Nephron progenitor cell (in vitro differentiated cells): ENCODE measurements around the gene LRFN2.

Source experiments
- DNase-seq: peaks from one replicate; pipeline ENCODE4 v3.0.0; 2021
- H3K27ac Mint-ChIP-seq: 2 replicates; pipeline ENCODE4 v1.8.0; 2021; ENCODE audit warnings: mild to moderate bottlenecking, moderate library complexity, mixed read lengths
- H3K27me3 Mint-ChIP-seq: 2 replicates; pipeline ENCODE4 v1.8.0; 2021; ENCODE audit warnings: mild to moderate bottlenecking, low read depth, mixed read lengths; ENCODE audit not compliant: poor library complexity
- H3K36me3 Mint-ChIP-seq: 2 replicates; pipeline ENCODE4 v1.8.0; 2021; ENCODE audit warnings: low read depth, mixed read lengths
- H3K4me1 Mint-ChIP-seq: 2 replicates; pipeline ENCODE4 v1.8.0; 2021; ENCODE audit warnings: mixed read lengths
- H3K4me3 Mint-ChIP-seq: 2 replicates; pipeline ENCODE4 v1.8.0; 2021; ENCODE audit warnings: mild to moderate bottlenecking, moderate library complexity, mixed read lengths
- H3K9me3 Mint-ChIP-seq: 2 replicates; pipeline ENCODE4 v1.8.0; 2021; ENCODE audit warnings: mild to moderate bottlenecking, moderate library complexity, mixed read lengths
- TF ChIP-seq, protein P1 (sequence below): fragments of 200-600 bp; sonication (generic); IDR thresholded peaks from 2 replicates; pipeline ENCODE4 v1.5.0; 2021; ENCODE audit warnings: antibody characterized with exemption

The LRFN2 gene

DNA sequence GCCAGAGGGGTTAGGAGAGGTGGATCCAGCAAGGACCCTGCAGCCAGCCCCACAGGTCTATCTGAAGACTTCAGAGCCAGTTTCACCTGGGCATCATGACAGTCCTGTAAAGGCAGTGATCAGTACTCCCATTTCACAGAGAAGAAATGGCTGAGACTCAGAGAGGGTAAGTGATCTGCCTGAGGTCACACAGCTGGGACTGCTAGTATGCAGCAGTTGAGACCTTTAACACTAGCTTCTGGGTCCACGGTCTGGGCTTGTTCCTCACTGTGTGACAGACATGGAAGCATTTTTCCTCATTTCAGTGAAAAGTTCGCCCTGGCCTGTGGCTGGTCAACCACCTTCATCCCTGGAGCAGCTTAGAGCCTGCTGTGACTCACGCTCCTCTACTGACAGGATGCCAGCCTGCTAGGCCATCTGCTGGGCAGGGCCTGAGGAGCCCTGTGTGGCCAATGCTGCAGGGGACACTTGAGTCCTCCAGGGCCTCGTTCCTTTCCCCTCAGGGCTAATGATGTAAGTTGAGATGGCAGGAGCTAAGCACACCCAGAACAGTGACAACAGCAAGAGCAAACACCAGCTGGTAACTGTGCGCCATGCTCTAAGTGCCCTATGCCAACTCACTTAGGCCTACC is 192.0 kb downstream of the LRFN2 start:
- TF ChIP-seq, protein P1, sequence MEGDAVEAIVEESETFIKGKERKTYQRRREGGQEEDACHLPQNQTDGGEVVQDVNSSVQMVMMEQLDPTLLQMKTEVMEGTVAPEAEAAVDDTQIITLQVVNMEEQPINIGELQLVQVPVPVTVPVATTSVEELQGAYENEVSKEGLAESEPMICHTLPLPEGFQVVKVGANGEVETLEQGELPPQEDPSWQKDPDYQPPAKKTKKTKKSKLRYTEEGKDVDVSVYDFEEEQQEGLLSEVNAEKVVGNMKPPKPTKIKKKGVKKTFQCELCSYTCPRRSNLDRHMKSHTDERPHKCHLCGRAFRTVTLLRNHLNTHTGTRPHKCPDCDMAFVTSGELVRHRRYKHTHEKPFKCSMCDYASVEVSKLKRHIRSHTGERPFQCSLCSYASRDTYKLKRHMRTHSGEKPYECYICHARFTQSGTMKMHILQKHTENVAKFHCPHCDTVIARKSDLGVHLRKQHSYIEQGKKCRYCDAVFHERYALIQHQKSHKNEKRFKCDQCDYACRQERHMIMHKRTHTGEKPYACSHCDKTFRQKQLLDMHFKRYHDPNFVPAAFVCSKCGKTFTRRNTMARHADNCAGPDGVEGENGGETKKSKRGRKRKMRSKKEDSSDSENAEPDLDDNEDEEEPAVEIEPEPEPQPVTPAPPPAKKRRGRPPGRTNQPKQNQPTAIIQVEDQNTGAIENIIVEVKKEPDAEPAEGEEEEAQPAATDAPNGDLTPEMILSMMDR = no peak
- no peak for DNase-seq
- no peaks in the 10 kb centered on the region for H3K9me3 Mint-ChIP-seq
- peaks cover 29% of the 10 kb centered on the region for H3K27me3 Mint-ChIP-seq
- no peaks in the 10 kb centered on the region for H3K36me3 Mint-ChIP-seq
- peaks cover 40% of the 10 kb centered on the region for H3K4me1 Mint-ChIP-seq
- H3K4me3 Mint-ChIP-seq = no peak overlapping the region
- H3K27ac Mint-ChIP-seq = no peak overlapping the region

DNA sequence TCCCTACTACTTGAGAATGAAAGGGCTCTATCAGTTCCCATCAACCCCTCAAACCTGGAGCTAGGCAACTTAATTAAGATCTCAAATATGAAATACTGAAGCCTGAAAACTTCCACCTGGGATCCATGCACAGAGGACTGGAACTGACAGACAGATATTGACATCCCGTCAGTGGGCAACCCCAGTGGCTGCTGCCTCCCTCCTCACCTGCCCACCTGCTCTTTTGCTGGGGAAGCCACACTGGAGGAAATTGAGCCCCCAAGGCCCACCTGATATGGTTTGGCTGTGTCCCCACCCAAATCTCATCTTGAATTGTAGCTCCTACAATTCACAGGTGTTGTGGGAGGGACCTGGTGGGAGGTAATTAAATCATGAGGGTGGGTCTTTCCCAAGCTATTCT is 192.8 kb downstream of the LRFN2 start:
- Mint-ChIP-seq H3K27ac (no peak overlapping the region), H3K36me3 (no peaks in the 10 kb centered on the region), H3K4me3 (no peak overlapping the region), H3K27me3 (peaks cover 37% of the 10 kb centered on the region), H3K4me1 (peaks cover 33% of the 10 kb centered on the region), H3K9me3 (no peaks in the 10 kb centered on the region)
- TF ChIP-seq, protein P1 = no peak
- no peak for DNase-seq

DNA sequence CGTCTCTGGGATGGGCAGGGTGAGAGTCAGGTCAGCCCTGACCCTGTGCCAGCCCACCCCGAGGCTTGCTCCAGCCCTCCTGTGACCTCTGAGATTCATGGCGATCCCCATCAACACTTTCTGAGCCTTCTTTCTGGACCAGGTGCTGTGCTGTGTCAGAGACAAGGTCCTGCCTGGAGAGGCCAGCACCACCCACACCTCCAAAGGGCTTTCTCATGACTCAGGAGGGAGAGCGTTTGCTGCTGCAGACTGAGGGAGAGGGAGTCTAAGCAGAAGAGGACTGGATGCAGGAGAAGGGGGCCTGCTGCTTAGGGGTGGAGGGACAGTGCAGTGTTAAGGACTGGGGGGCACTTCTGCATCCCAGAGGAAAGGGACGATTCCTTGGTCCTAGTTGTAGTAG is 193.5 kb downstream of the LRFN2 start:
- peaks cover 37% of the 10 kb centered on the region for H3K27me3 Mint-ChIP-seq
- no peak overlapping the region for H3K27ac Mint-ChIP-seq
- DNase-seq = no peak
- TF ChIP-seq, protein P1 = no peak
- no peak overlapping the region for H3K4me3 Mint-ChIP-seq
- H3K4me1 Mint-ChIP-seq = peaks cover 29% of the 10 kb centered on the region
- H3K36me3 Mint-ChIP-seq = no peaks in the 10 kb centered on the region
- H3K9me3 Mint-ChIP-seq = no peaks in the 10 kb centered on the region

DNA sequence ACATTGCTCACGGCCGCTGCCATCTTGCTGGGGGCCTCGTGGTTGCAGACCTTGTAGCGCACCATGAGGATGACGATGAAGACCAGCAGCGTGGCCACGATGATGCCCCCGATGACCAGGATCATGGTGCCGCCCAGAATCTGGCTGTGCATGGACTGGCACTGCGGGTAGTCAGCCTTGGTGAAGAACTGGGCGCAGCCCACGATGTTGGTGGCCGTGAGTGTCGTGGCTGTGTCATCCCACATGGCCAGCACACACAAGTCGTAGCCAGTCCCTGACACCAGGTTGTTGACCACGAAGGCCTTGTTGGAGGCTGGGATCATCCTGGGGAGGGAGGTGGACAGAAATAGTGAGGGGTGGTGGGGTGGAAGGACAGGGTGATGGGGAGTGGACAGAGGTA is 194.6 kb downstream of the LRFN2 start:
- Mint-ChIP-seq H3K27ac (no peak overlapping the region), H3K27me3 (peaks cover 37% of the 10 kb centered on the region), H3K4me1 (peaks cover 18% of the 10 kb centered on the region), H3K9me3 (no peaks in the 10 kb centered on the region), H3K36me3 (no peaks in the 10 kb centered on the region), H3K4me3 (no peak overlapping the region)
- DNase-seq = no peak
- TF ChIP-seq, protein P1 = no peak

DNA sequence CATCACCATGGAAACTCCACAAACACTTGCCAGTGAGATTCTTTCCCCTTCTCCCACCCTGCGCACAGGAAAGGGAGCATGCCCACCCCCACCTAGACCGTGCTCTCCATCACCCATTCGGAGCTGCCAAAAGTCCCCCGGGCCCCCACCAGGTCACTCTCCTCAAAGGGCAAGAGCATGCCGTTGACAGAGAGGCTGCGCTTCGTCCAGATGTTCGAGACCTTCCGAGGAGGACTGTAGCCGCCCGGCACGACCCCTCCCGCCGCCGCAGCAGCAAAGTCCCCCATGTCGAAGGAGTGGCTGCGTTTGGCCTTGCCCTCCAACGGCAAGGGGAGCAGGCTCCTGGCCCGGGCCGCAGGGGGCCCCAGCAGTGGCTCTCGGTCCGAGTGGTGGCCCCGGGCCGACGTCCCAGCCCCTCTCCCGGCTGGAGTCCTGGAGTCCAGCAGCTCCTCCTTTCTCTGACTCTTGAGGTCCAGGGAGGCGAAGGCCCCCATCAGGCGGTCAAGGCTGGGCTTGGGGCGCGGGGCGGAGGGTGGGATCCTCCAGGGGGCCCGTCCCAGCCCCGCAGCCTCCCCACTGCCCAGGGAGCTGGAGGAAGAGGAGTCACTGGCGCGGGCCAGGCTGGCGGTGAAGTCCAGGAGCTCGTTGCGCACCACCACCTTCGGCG is 195.2 kb downstream of the LRFN2 start:
- DNase-seq = no peak
- Mint-ChIP-seq H3K27ac (no peak overlapping the region), H3K36me3 (no peaks in the 10 kb centered on the region), H3K27me3 (peaks cover 33% of the 10 kb centered on the region), H3K4me3 (no peak overlapping the region), H3K4me1 (peaks cover 12% of the 10 kb centered on the region), H3K9me3 (no peaks in the 10 kb centered on the region)
- TF ChIP-seq, protein P1 = no peak

DNA sequence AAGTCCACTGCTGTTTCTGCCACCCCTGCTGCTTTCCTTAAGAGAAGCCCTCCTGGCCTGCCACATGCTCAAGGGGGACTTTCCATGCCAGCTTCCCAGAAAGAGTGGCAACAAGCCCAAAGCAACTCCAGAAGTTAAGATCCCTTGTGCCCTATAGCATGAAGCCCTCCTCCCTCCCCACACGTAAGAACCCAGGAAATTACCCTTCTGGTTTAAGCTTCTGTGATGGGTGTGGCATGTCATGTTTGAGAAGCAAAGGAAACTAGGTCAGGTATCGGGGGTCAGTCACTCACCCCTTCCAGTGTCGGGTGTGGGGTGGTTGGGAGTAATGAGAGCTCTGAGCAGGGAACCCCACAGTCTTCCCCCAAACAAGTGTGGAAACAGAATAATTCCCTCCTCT is 196.1 kb downstream of the LRFN2 start:
- Mint-ChIP-seq H3K36me3 (no peaks in the 10 kb centered on the region), H3K4me3 (no peak overlapping the region), H3K4me1 (peaks cover 7% of the 10 kb centered on the region), H3K9me3 (no peaks in the 10 kb centered on the region), H3K27me3 (peaks cover 35% of the 10 kb centered on the region), H3K27ac (no peak overlapping the region)
- no peak for DNase-seq
- TF ChIP-seq, protein P1 = no peak
